ENCODE measurements around the gene ERG28.

GRCh38 chr14:75673345-75674035, 12.8 kb upstream of the ERG28 start:
- TF ChIP-seq, protein P1, sequence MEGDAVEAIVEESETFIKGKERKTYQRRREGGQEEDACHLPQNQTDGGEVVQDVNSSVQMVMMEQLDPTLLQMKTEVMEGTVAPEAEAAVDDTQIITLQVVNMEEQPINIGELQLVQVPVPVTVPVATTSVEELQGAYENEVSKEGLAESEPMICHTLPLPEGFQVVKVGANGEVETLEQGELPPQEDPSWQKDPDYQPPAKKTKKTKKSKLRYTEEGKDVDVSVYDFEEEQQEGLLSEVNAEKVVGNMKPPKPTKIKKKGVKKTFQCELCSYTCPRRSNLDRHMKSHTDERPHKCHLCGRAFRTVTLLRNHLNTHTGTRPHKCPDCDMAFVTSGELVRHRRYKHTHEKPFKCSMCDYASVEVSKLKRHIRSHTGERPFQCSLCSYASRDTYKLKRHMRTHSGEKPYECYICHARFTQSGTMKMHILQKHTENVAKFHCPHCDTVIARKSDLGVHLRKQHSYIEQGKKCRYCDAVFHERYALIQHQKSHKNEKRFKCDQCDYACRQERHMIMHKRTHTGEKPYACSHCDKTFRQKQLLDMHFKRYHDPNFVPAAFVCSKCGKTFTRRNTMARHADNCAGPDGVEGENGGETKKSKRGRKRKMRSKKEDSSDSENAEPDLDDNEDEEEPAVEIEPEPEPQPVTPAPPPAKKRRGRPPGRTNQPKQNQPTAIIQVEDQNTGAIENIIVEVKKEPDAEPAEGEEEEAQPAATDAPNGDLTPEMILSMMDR (conservative IDR thresholded peaks at IDR 0.05; ENCODE audit: low read depth, low read length) = no peak
- TF ChIP-seq EZH2 (IDR thresholded peaks at IDR 0.05; ENCODE audit: borderline replicate concordance, low read depth, low read length, poor library complexity, severe bottlenecking) = no peak

Measured in A673 (cell line).